ENCODE results near the gene STRN4. TPM values are rescaled to one million over a fixed set of nuclear protein-coding genes. Genes with fewer than 3 reads are reported as not detected.
A peak's percentile ranks its signal among the peaks of the same experiment; 100 is the strongest.
"Not testable (repeated sequence)": the region's sequence is repeated elsewhere in the genome, so short reads cannot be mapped to it uniquely, and the experiment has no call there.

Gene STRN4
- total RNA-seq, 1 experiment from 2014 or later = 143 TPM

GRCh38 chr19:46782355-46783019 is 36.2 kb upstream of the STRN4 start:
- H3K4me1 ChIP-seq (ENCODE audit: insufficient read depth, low read length) = peaks cover 5% of the 10 kb centered on the region; the same call in 1 of the 2 replicates
- H3K4me3 Mint-ChIP-seq = peak overlapping the region in 1 of 2 experiments; percentile 100; a peak in 3 of 5 replicates
- H3K4me2 ChIP-seq (ENCODE audit: insufficient read depth, insufficient read length, low read length) = no peak overlapping the region
- H3K27me3 ChIP-seq (ENCODE audit: insufficient read depth, low read length) = no peaks in the 10 kb centered on the region
- H3K18ac ChIP-seq (ENCODE audit: insufficient read length, low read depth, low read length) = no peak overlapping the region
- H3T11ph ChIP-seq (ENCODE audit: low read length) = no peak overlapping the region
- no peaks in the 10 kb centered on the region for H3K9me3 ChIP-seq (ENCODE audit: control insufficient read depth, low read depth, low read length)
- H3K4me1 Mint-ChIP-seq = peaks cover 26 to 40% of the 10 kb centered on the region in 2 experiments
- no peak overlapping the region for H3K4ac ChIP-seq (ENCODE audit: low read depth, low read length)
- DNase-seq = no peak
- TF ChIP-seq CTCF (conservative IDR thresholded peaks at IDR 0.05) = no peak
- no peak overlapping the region for H2BK12ac ChIP-seq (ENCODE audit: insufficient read length, low read depth, low read length)
- no peak overlapping the region for H2BK120ac ChIP-seq (ENCODE audit: low read depth, low read length, poor library complexity, severe bottlenecking)
- H2AK5ac ChIP-seq (ENCODE audit: insufficient read length, low read length) = no peak overlapping the region
- peak overlapping the region; percentile 94 to 97 (median 94); a peak in 6 of 7 replicates for H3K27ac Mint-ChIP-seq
- H2BK5ac ChIP-seq (ENCODE audit: insufficient read length, low read length) = no peak overlapping the region
- peaks cover 4% of the 10 kb centered on the region for H4K20me1 ChIP-seq (ENCODE audit: control insufficient read depth, insufficient read depth, insufficient read length)
- no peaks in the 10 kb centered on the region; a peak in 1 of 5 replicates for H3K9me3 Mint-ChIP-seq
- no peak overlapping the region for H3K27ac ChIP-seq (ENCODE audit: insufficient read length, low read depth, low read length)
- H3K79me2 ChIP-seq (ENCODE audit: insufficient read depth, low read length) = peaks cover 41% of the 10 kb centered on the region; the same call in 1 of the 2 replicates
- H3K27me3 Mint-ChIP-seq (ENCODE audit: low read depth) = no peaks in the 10 kb centered on the region
- H3K36me3 Mint-ChIP-seq (ENCODE audit: insufficient read depth in 1 of 3, low read depth in 3 of 3) = peaks cover 71 to 87% (median 75%) of the 10 kb centered on the region in 3 experiments
- H4K5ac ChIP-seq (ENCODE audit: insufficient read length, low read depth, low read length) = no peak overlapping the region
- peaks cover 23% of the 10 kb centered on the region for H3K23me2 ChIP-seq (ENCODE audit: insufficient read length, low read depth, low read length, poor library complexity, severe bottlenecking)
- no peak overlapping the region for H4K8ac ChIP-seq (replicated peaks; ENCODE audit: insufficient read length, low read depth, low read length)
- H2AFZ ChIP-seq (ENCODE audit: low read length) = no peak overlapping the region
- H3K23ac ChIP-seq (ENCODE audit: insufficient read length, low read depth, low read length) = no peak overlapping the region
- no peak overlapping the region for H3K56ac ChIP-seq (ENCODE audit: insufficient read length, low read depth, low read length)
- H4K91ac ChIP-seq (ENCODE audit: insufficient read length, low read depth, low read length) = no peak overlapping the region
- H2BK15ac ChIP-seq (ENCODE audit: low read depth, low read length) = no peak overlapping the region
- H3K79me1 ChIP-seq (ENCODE audit: insufficient read depth, low read depth, low read length, poor library complexity, severe bottlenecking) = peaks cover 12% of the 10 kb centered on the region
- WGBS (ENCODE audit: extremely low coverage, insufficient read length, low lambda C conversion rate) = no CpG with 5 or more reads among the region's 7 CpGs
- H3K9ac ChIP-seq (ENCODE audit: extremely low read depth, insufficient read length, low read length) = no peak overlapping the region
- H2BK20ac ChIP-seq (ENCODE audit: low read depth, low read length, poor library complexity, severe bottlenecking) = no peak overlapping the region
- no peak overlapping the region for H3K14ac ChIP-seq (ENCODE audit: insufficient read depth, low read length)

- H3T11ph ChIP-seq (ENCODE audit: low read length); H4K91ac ChIP-seq (ENCODE audit: insufficient read length, low read depth, low read length); H3K9me3 ChIP-seq (ENCODE audit: control insufficient read depth, low read depth, low read length); H2BK120ac ChIP-seq (ENCODE audit: low read depth, low read length, poor library complexity, severe bottlenecking); H3K79me2 ChIP-seq (ENCODE audit: insufficient read depth, low read length); H3K4me1 ChIP-seq (ENCODE audit: insufficient read depth, low read length); H4K8ac ChIP-seq (replicated peaks; ENCODE audit: insufficient read length, low read depth, low read length); H3K4me1 Mint-ChIP-seq; H3K23me2 ChIP-seq (ENCODE audit: insufficient read length, low read depth, low read length, poor library complexity, severe bottlenecking); H2BK20ac ChIP-seq (ENCODE audit: low read depth, low read length, poor library complexity, severe bottlenecking); H3K18ac ChIP-seq (ENCODE audit: insufficient read length, low read depth, low read length); H2AK5ac ChIP-seq (ENCODE audit: insufficient read length, low read length); H3K56ac ChIP-seq (ENCODE audit: insufficient read length, low read depth, low read length); DNase-seq; H2BK15ac ChIP-seq (ENCODE audit: low read depth, low read length); H3K9me3 Mint-ChIP-seq; H3K4me2 ChIP-seq (ENCODE audit: insufficient read depth, insufficient read length, low read length); H3K27me3 Mint-ChIP-seq (ENCODE audit: low read depth); H3K4ac ChIP-seq (ENCODE audit: low read depth, low read length); H2BK12ac ChIP-seq (ENCODE audit: insufficient read length, low read depth, low read length); H4K5ac ChIP-seq (ENCODE audit: insufficient read length, low read depth, low read length); H2AFZ ChIP-seq (ENCODE audit: low read length); H3K79me1 ChIP-seq (ENCODE audit: insufficient read depth, low read depth, low read length, poor library complexity, severe bottlenecking); H4K20me1 ChIP-seq (ENCODE audit: control insufficient read depth, insufficient read depth, insufficient read length); H3K27ac ChIP-seq (ENCODE audit: insufficient read length, low read depth, low read length); H3K14ac ChIP-seq (ENCODE audit: insufficient read depth, low read length); H2BK5ac ChIP-seq (ENCODE audit: insufficient read length, low read length); H3K4me3 Mint-ChIP-seq; H3K27me3 ChIP-seq (ENCODE audit: insufficient read depth, low read length); H3K9ac ChIP-seq (ENCODE audit: extremely low read depth, insufficient read length, low read length); H3K23ac ChIP-seq (ENCODE audit: insufficient read length, low read depth, low read length): not testable (repeated sequence)
- peaks cover 64 to 83% (median 77%) of the 10 kb centered on the region in 3 experiments for H3K36me3 Mint-ChIP-seq (ENCODE audit: insufficient read depth in 1 of 3, low read depth in 3 of 3)
- no CpG with 5 or more reads among the region's 12 CpGs for whole genome bisulfite sequencing (ENCODE audit: extremely low coverage, insufficient read length, low lambda C conversion rate)
- peak overlapping the region in 1 of 3 experiments; percentile 90; a peak in 4 of 7 replicates for H3K27ac Mint-ChIP-seq
These were observed 31.9 kb upstream of the STRN4 start for GRCh38 chr19:46777956-46778645.
